ENCODE results near the gene MAN1B1. TPM values are rescaled to one million over a fixed set of nuclear protein-coding genes. Genes with fewer than 3 reads are reported as not detected.

Gene MAN1B1
- total RNA-seq, 1 donor from 2014 or later: 59.8 TPM

GRCh38 chr9:137082222-137082924 lies 4.4 kb upstream of the MAN1B1 start:
- Mint-ChIP-seq H3K4me1 (ENCODE audit: low read depth, unreplicated experiment) (peaks cover 2% of the 10 kb centered on the region), H3K27me3 (ENCODE audit: unreplicated experiment) (peaks cover 9% of the 10 kb centered on the region), H3K27ac (ENCODE audit: unreplicated experiment) (no peak overlapping the region), H3K9me3 (ENCODE audit: unreplicated experiment) (peaks cover 7% of the 10 kb centered on the region), H3K36me3 (ENCODE audit: unreplicated experiment) (no peaks in the 10 kb centered on the region), H3K4me3 (ENCODE audit: unreplicated experiment) (no peak overlapping the region)
- no peak for TF ChIP-seq CTCF (IDR thresholded peaks at IDR 0.05; ENCODE audit: partially characterized antibody, unreplicated experiment)
- DNase-seq: no peak

- Mint-ChIP-seq H3K4me3 (ENCODE audit: unreplicated experiment) (no peak overlapping the region), H3K36me3 (ENCODE audit: unreplicated experiment) (peaks cover 4% of the 10 kb centered on the region), H3K9me3 (ENCODE audit: unreplicated experiment) (peaks cover 12% of the 10 kb centered on the region), H3K4me1 (ENCODE audit: low read depth, unreplicated experiment) (peaks cover 7% of the 10 kb centered on the region), H3K27me3 (ENCODE audit: unreplicated experiment) (peaks cover 11% of the 10 kb centered on the region), H3K27ac (ENCODE audit: unreplicated experiment) (no peak overlapping the region)
- TF ChIP-seq CTCF (IDR thresholded peaks at IDR 0.05; ENCODE audit: partially characterized antibody, unreplicated experiment): no peak
- DNase-seq: no peak
Observed at GRCh38 chr9:137082925-137083290, 3.9 kb upstream of the MAN1B1 start.

- DNase-seq: no peak
- no peak overlapping the region for H3K4me3 Mint-ChIP-seq (ENCODE audit: unreplicated experiment)
- no peak overlapping the region for H3K27ac Mint-ChIP-seq (ENCODE audit: unreplicated experiment)
- H3K4me1 Mint-ChIP-seq (ENCODE audit: low read depth, unreplicated experiment): peaks cover 9% of the 10 kb centered on the region
- H3K9me3 Mint-ChIP-seq (ENCODE audit: unreplicated experiment): peaks cover 14% of the 10 kb centered on the region
- H3K36me3 Mint-ChIP-seq (ENCODE audit: unreplicated experiment): peaks cover 6% of the 10 kb centered on the region
- no peak for TF ChIP-seq CTCF (IDR thresholded peaks at IDR 0.05; ENCODE audit: partially characterized antibody, unreplicated experiment)
- H3K27me3 Mint-ChIP-seq (ENCODE audit: unreplicated experiment): peaks cover 11% of the 10 kb centered on the region
Observed at GRCh38 chr9:137083394-137084004, 3.3 kb upstream of the MAN1B1 start.

GRCh38 chr9:137084526-137084925 lies 2.3 kb upstream of the MAN1B1 start:
- no peak overlapping the region for H3K27ac Mint-ChIP-seq (ENCODE audit: unreplicated experiment)
- no peak overlapping the region for H3K4me3 Mint-ChIP-seq (ENCODE audit: unreplicated experiment)
- H3K4me1 Mint-ChIP-seq (ENCODE audit: low read depth, unreplicated experiment): peaks cover 17% of the 10 kb centered on the region
- H3K36me3 Mint-ChIP-seq (ENCODE audit: unreplicated experiment): peaks cover 6% of the 10 kb centered on the region
- TF ChIP-seq CTCF (IDR thresholded peaks at IDR 0.05; ENCODE audit: partially characterized antibody, unreplicated experiment): no peak
- peaks cover 14% of the 10 kb centered on the region for H3K9me3 Mint-ChIP-seq (ENCODE audit: unreplicated experiment)
- DNase-seq: no peak
- peaks cover 15% of the 10 kb centered on the region for H3K27me3 Mint-ChIP-seq (ENCODE audit: unreplicated experiment)

GRCh38 chr9:137085920-137086530 lies 760 bp upstream of the MAN1B1 start:
- peaks cover 12% of the 10 kb centered on the region for H3K27me3 Mint-ChIP-seq (ENCODE audit: unreplicated experiment)
- peaks cover 17% of the 10 kb centered on the region for H3K4me1 Mint-ChIP-seq (ENCODE audit: low read depth, unreplicated experiment)
- peak overlapping the region; percentile 88 for H3K4me3 Mint-ChIP-seq (ENCODE audit: unreplicated experiment)
- TF ChIP-seq CTCF (IDR thresholded peaks at IDR 0.05; ENCODE audit: partially characterized antibody, unreplicated experiment): no peak
- peak overlapping the region; percentile 59 for H3K27ac Mint-ChIP-seq (ENCODE audit: unreplicated experiment)
- DNase-seq: no peak
- peaks cover 13% of the 10 kb centered on the region for H3K9me3 Mint-ChIP-seq (ENCODE audit: unreplicated experiment)
- H3K36me3 Mint-ChIP-seq (ENCODE audit: unreplicated experiment): peaks cover 6% of the 10 kb centered on the region
